ENCODE results near the gene NIN.
"Not testable (repeated sequence)": the region's sequence is repeated elsewhere in the genome, so short reads cannot be mapped to it uniquely, and the experiment has no call there.

NIN gene

GRCh38 chr14:50816395-50817047 lies 14.4 kb downstream of the NIN start:
- no peak for DNase-seq (ENCODE audit: low read depth, low spot score)

- not testable (repeated sequence) for DNase-seq (ENCODE audit: low read depth, low spot score)
Observed at GRCh38 chr14:50815526-50815925, 15.4 kb downstream of the NIN start.

GRCh38 chr14:50815058-50815457 lies 15.9 kb downstream of the NIN start:
- DNase-seq (ENCODE audit: low read depth, low spot score) = not testable (repeated sequence)

GRCh38 chr14:50814161-50814560 lies 16.8 kb downstream of the NIN start:
- no peak for DNase-seq (ENCODE audit: low read depth, low spot score)

GRCh38 chr14:50813544-50813863 lies 17.5 kb downstream of the NIN start:
- no peak for DNase-seq (ENCODE audit: low read depth, low spot score)

GRCh38 chr14:50812856-50813543 lies 18.0 kb downstream of the NIN start:
- DNase-seq (ENCODE audit: low read depth, low spot score) = no peak

- no peak for DNase-seq (ENCODE audit: low read depth, low spot score)
Observed at GRCh38 chr14:50812180-50812579, 18.8 kb downstream of the NIN start.

GRCh38 chr14:50808053-50808452 lies 22.9 kb downstream of the NIN start:
- DNase-seq (ENCODE audit: low read depth, low spot score) = no peak

- no peak for DNase-seq (ENCODE audit: low read depth, low spot score)
Observed at GRCh38 chr14:50806241-50806933, 24.6 kb downstream of the NIN start.

GRCh38 chr14:50805396-50805795 lies 25.6 kb downstream of the NIN start:
- no peak for DNase-seq (ENCODE audit: low read depth, low spot score)

GRCh38 chr14:50804181-50804721 lies 26.7 kb downstream of the NIN start:
- DNase-seq (ENCODE audit: low read depth, low spot score) = no peak

GRCh38 chr14:50801706-50802105 lies 29.3 kb downstream of the NIN start:
- no peak for DNase-seq (ENCODE audit: low read depth, low spot score)

GRCh38 chr14:50800032-50800431 lies 30.9 kb downstream of the NIN start:
- DNase-seq (ENCODE audit: low read depth, low spot score) = no peak

- no peak for DNase-seq (ENCODE audit: low read depth, low spot score)
Observed at GRCh38 chr14:50798048-50798421, 32.9 kb downstream of the NIN start.

- no peak for DNase-seq (ENCODE audit: low read depth, low spot score)
Observed at GRCh38 chr14:50797250-50798047, 33.5 kb downstream of the NIN start.

GRCh38 chr14:50796390-50796789 lies 34.6 kb downstream of the NIN start:
- DNase-seq (ENCODE audit: low read depth, low spot score) = no peak

GRCh38 chr14:50795909-50796308 lies 35.1 kb downstream of the NIN start:
- DNase-seq (ENCODE audit: low read depth, low spot score) = no peak

GRCh38 chr14:50795142-50795541 lies 35.8 kb downstream of the NIN start:
- no peak for DNase-seq (ENCODE audit: low read depth, low spot score)

GRCh38 chr14:50794068-50794645 lies 36.8 kb downstream of the NIN start:
- DNase-seq (ENCODE audit: low read depth, low spot score) = no peak

GRCh38 chr14:50792634-50793068 lies 38.3 kb downstream of the NIN start:
- no peak for DNase-seq (ENCODE audit: low read depth, low spot score)

GRCh38 chr14:50792051-50792477 lies 38.9 kb downstream of the NIN start:
- DNase-seq (ENCODE audit: low read depth, low spot score) = no peak
